Measurements from ENCODE around the gene GNG2. TPM values are rescaled to one million over a fixed set of nuclear protein-coding genes. Genes with fewer than 3 reads are reported as not detected.

Gene GNG2
- total RNA-seq, 4 donors from 2014 or later, result 0.77 to 62.1 (median 10.3) TPM

- H3K27ac ChIP-seq, result no peak overlapping the region
Measured at GRCh38 chr14:51925980-51926379, 65.6 kb downstream of the GNG2 start.

GRCh38 chr14:51926449-51926848 is 66.0 kb downstream of the GNG2 start:
- intact Hi-C loops (cut with DNase I; ENCODE audit: low total_unique reads), result no loop called here
- no peak for TF ChIP-seq CTCF (IDR thresholded peaks at IDR 0.05)
- no peak for TF ChIP-seq POLR2A (IDR thresholded peaks at IDR 0.05)
- no peaks in the 10 kb centered on the region for H3K9me3 ChIP-seq

More at GRCh38 chr14:51925980-51926379, 65.6 kb downstream of the GNG2 start:
- H3K4me1 ChIP-seq, result no peaks in the 10 kb centered on the region
- H3K36me3 ChIP-seq, result no peaks in the 10 kb centered on the region
- no peak overlapping the region for H3K4me3 ChIP-seq
- intact Hi-C loops (cut with DNase I; ENCODE audit: low total_unique reads), result no loop called here
- H3K27me3 ChIP-seq, result no peaks in the 10 kb centered on the region
- TF ChIP-seq POLR2A (IDR thresholded peaks at IDR 0.05) (no peak), CTCF (IDR thresholded peaks at IDR 0.05) (no peak)
- no peaks in the 10 kb centered on the region for H3K9me3 ChIP-seq
- no peak for DNase-seq

GRCh38 chr14:51928568-51928967 is 68.2 kb downstream of the GNG2 start:
- H3K27ac ChIP-seq, result no peak overlapping the region

More at GRCh38 chr14:51926449-51926848, 66.0 kb downstream of the GNG2 start:
- Histone ChIP-seq H3K4me3 (no peak overlapping the region), H3K36me3 (no peaks in the 10 kb centered on the region), H3K4me1 (no peaks in the 10 kb centered on the region), H3K27me3 (no peaks in the 10 kb centered on the region), H3K27ac (no peak overlapping the region)
- DNase-seq, result no peak

GRCh38 chr14:51929166-51929565 is 68.8 kb downstream of the GNG2 start:
- Histone ChIP-seq H3K4me1 (no peaks in the 10 kb centered on the region), H3K27ac (no peak overlapping the region), H3K27me3 (no peaks in the 10 kb centered on the region), H3K4me3 (no peak overlapping the region), H3K9me3 (no peaks in the 10 kb centered on the region), H3K36me3 (no peaks in the 10 kb centered on the region)
- no peak for DNase-seq
- intact Hi-C loops (cut with DNase I; ENCODE audit: low total_unique reads), result no loop called here
- no peak for TF ChIP-seq CTCF (IDR thresholded peaks at IDR 0.05)
- TF ChIP-seq POLR2A (IDR thresholded peaks at IDR 0.05), result no peak

More at GRCh38 chr14:51928568-51928967, 68.2 kb downstream of the GNG2 start:
- TF ChIP-seq POLR2A (IDR thresholded peaks at IDR 0.05) (no peak), CTCF (IDR thresholded peaks at IDR 0.05) (no peak)
- H3K36me3 ChIP-seq, result no peaks in the 10 kb centered on the region
- DNase-seq, result no peak
- intact Hi-C loops (cut with DNase I; ENCODE audit: low total_unique reads), result no loop called here
- H3K4me1 ChIP-seq, result no peaks in the 10 kb centered on the region
- no peak overlapping the region for H3K4me3 ChIP-seq
- H3K9me3 ChIP-seq, result no peaks in the 10 kb centered on the region
- no peaks in the 10 kb centered on the region for H3K27me3 ChIP-seq

- TF ChIP-seq POLR2A (IDR thresholded peaks at IDR 0.05) (no peak), CTCF (IDR thresholded peaks at IDR 0.05) (no peak)
- Histone ChIP-seq H3K27me3 (no peaks in the 10 kb centered on the region), H3K36me3 (no peaks in the 10 kb centered on the region), H3K9me3 (no peaks in the 10 kb centered on the region), H3K27ac (no peak overlapping the region), H3K4me1 (no peaks in the 10 kb centered on the region), H3K4me3 (no peak overlapping the region)
- intact Hi-C loops (cut with DNase I; ENCODE audit: low total_unique reads), result no loop called here
- no peak for DNase-seq
Measured at GRCh38 chr14:51929910-51930682, 69.7 kb downstream of the GNG2 start.

Measured in uterus (tissue), 4 donors.